D721Med (cell line): Measurements from ENCODE around the gene CST3.
"Not testable (repeated sequence)": the region's sequence is repeated elsewhere in the genome, so short reads cannot be mapped to it uniquely, and the experiment has no call there.

Experiments
- DNase-seq: peaks from one replicate; pipeline ENCODE4 v3.0.0; 2011; ENCODE audit warnings: low spot score; ENCODE audit not compliant: insufficient read length
- FAIRE-seq: peaks from 2 replicates; lab custom pipeline; 2011; peaks lifted over from hg19 to GRCh38; lab: Jason Lieb, UNC
- TF ChIP-seq, protein P1 (sequence below): IDR thresholded peaks from 2 replicates; pipeline ENCODE4 v1.5.1; 2012; ENCODE audit warnings: mild to moderate bottlenecking, control low read depth; ENCODE audit not compliant: insufficient read depth; ENCODE audit errors: missing control alignments

Gene CST3, protein sequence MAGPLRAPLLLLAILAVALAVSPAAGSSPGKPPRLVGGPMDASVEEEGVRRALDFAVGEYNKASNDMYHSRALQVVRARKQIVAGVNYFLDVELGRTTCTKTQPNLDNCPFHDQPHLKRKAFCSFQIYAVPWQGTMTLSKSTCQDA

DNA sequence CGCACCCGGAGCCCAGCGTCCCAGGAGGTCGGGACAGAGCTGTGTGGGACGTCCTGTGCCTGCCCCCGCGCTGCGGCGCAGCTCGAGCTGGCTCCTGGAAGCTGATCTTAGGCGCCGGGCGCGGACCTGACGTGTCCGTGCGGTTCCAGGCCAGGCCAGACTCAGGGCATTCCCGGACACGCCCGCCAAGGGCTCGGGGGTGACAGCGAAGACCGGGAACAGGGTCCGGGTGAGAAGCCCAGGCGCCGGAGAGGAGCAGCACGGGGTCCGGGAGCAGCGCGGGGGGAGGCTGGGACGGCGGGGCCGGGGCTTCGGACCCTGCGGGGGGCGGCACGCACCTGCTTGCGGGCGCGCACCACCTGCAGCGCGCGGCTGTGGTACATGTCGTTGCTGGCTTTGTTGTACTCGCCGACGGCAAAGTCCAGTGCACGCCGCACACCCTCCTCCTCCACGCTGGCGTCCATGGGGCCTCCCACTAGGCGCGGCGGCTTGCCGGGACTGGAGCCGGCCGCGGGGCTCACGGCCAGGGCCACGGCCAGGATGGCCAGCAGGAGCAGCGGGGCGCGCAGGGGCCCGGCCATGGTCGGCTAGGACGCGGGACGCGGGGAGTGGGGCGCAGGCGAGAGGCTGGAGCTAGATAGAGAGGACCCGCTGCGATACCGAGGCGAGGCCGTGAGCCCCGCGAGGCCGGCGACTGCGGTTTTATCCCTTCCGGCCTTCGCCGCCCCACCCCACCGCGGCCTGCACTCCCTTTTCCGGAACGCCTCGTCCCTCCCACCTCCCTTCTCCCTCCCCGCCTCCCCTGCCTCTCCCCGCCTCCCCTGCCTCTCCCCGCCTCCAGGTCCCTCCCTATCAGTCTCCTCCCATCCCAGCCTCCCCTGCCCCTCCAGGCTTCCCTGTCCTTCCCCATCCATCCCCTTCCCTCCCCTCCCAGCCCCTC lies at the start of gene CST3:
Gene CST3, minus strand, starts transcription at position 674 of the 940 bp plus-strand sequence. Its CDS starts 93 bp downstream, at position 581.
- DNase-seq (peak; percentile 75), FAIRE-seq (no peak)
- TF ChIP-seq, protein P1, sequence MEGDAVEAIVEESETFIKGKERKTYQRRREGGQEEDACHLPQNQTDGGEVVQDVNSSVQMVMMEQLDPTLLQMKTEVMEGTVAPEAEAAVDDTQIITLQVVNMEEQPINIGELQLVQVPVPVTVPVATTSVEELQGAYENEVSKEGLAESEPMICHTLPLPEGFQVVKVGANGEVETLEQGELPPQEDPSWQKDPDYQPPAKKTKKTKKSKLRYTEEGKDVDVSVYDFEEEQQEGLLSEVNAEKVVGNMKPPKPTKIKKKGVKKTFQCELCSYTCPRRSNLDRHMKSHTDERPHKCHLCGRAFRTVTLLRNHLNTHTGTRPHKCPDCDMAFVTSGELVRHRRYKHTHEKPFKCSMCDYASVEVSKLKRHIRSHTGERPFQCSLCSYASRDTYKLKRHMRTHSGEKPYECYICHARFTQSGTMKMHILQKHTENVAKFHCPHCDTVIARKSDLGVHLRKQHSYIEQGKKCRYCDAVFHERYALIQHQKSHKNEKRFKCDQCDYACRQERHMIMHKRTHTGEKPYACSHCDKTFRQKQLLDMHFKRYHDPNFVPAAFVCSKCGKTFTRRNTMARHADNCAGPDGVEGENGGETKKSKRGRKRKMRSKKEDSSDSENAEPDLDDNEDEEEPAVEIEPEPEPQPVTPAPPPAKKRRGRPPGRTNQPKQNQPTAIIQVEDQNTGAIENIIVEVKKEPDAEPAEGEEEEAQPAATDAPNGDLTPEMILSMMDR: no peak

DNA sequence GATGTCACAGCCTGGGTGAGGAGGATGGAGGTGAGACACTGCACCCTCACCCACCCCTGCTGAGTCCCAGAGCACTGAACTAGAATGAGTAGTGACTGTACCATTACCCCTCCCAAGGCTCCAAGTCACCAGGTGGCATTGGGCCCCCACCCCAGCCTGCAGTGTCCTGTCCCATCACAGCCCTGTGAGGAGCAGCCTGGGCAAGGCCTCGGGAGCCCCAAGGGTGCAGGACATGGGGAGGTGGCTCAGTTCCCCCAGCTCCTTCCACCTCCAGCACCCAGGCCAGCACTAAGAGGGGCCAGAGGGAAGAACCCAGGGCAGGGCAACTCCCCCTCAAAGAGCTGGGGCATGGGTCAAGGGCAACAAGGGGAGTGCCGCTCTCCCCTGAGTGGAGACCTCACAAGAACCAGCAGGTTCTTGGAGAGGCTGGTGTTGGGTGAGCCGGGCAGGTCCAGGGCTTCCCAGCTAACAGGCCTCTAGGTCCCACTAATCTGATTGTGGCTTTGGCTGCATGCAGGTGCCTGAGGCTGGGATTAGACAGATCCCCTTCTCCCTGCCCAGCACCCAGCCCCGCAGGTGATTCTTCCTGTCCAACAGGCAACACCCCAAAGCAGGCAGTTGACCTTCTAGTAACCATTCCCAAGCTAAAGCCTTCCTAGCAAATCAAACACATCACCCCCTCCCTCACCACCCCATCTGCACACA lies 48.4 kb upstream of the CST3 start:
- FAIRE-seq (no peak), DNase-seq (no peak)
- TF ChIP-seq, protein P1: no peak

DNA sequence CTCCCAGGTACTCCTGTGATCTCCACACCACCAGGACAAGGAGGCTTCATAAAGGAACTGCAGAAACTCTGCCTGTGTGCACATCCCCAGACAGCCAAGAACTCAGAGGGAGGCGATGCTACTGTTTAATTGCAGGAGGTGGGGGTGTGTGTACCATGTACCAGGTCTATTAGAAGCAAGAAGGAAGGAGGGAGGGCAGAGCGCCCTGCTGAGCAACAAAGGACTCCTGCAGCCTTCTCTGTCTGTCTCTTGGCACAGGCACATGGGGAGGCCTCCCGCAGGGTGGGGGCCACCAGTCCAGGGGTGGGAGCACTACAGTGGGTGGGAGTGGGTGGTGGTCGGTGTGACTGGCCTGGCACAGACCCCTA lies 47.8 kb upstream of the CST3 start:
- not testable (repeated sequence) for FAIRE-seq, DNase-seq

DNA sequence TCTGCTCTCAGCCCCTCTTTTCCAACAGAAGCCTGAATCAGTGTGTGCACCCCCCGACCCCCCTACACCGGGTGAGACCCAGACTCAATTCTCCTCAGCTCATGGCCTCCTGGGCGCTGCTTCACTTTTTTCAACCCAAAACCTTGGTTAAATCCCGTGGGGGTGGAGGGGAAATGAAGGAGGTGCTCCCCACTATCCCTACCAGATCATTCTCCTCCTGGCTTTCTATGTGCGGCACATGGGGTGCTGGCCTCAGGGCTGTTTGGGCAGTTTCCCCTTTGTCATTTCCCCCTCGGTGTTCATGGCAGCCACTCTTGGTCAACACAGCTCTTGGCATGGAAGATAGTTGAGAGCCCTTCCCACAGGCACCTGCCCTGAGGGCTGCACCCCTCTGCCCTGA lies 46.5 kb upstream of the CST3 start:
- no peak for FAIRE-seq
- TF ChIP-seq, protein P1: no peak
- DNase-seq: no peak

DNA sequence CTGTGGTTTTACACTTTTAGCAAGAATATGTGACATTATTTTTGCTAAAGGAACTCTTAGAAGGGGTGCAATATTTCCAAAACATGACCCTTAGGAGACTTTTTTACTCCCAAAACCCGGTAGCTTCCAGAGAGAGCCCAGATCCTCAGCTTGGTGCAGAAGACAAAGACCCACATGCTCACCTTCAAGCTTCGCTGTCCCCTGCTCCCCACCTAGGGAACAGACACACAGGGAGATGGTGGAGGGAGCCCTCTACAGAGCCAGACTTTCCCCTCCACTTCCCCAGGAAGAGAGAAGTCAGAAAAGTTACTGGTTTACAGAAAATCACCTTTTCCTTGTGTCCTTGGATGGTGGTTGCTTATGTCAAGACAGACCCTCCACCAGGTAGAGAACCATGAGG lies 46.1 kb upstream of the CST3 start:
- FAIRE-seq: no peak
- DNase-seq: no peak
- TF ChIP-seq, protein P1: no peak

DNA sequence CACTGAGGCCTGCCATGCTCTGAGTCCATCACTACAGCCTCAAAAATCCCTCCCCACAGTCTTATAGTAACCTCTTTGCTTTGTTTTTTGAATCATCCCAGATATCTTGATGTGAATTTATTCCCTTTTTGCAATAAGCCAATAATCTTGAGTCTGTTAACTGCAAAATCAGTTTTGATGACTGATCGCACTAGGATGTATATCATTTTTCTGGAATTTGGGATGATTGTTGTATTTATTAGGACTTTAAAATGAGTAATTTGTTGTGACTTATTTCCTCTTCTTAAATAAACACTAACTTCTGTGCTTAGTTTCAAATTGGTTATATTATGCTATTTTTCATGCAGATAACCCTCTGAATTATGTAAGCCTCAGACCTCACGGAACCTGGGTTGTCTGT lies 45.5 kb upstream of the CST3 start:
- no peak for DNase-seq
- FAIRE-seq: no peak
- TF ChIP-seq, protein P1: no peak

DNA sequence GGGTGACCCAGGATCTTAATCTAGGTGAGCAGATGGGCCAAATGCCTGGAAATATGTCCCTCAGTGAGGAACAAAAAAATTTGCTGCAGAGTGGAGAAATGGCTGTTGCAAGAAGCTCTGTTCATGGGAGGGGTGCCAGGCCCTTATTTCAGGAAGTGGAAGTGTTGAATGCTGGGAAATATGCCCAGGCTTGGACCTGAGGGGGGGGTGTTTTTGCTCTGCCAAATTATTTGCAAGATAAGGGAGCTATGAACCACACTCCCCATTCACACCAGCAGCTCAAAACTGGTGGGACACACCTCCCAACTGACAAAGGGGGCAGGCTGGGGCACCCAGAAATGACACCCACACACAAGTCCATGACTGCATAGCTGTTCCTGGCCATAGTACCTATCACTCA lies 42.4 kb upstream of the CST3 start:
- no peak for DNase-seq
- no peak for FAIRE-seq
- TF ChIP-seq, protein P1: no peak
